HFFc6 (cell line): ENCODE data around the gene LMAN2L. TPM values are rescaled to one million over a fixed set of nuclear protein-coding genes. Genes with fewer than 3 reads are reported as not detected.

ENCODE experiments used
- DNase-seq: peaks from one replicate; pipeline ENCODE4 v3.0.0-alpha.2; 2018
- H3K27ac Mint-ChIP-seq: 2 replicates; pipeline ENCODE4 v1.8.0; 2020; ENCODE audit warnings: mild to moderate bottlenecking, mixed read lengths
- H3K27me3 Mint-ChIP-seq: 2 replicates; pipeline ENCODE4 v1.8.0; 2021; ENCODE audit warnings: mild to moderate bottlenecking, moderate library complexity, mixed read lengths; ENCODE audit not compliant: insufficient read depth
- H3K36me3 Mint-ChIP-seq: 2 replicates; pipeline ENCODE4 v1.8.0; 2021; ENCODE audit warnings: low read depth, mixed read lengths
- H3K4me1 Mint-ChIP-seq: 2 replicates; pipeline ENCODE4 v1.8.0; 2020; ENCODE audit warnings: low read depth, mixed read lengths
- H3K4me3 Mint-ChIP-seq: 2 replicates; pipeline ENCODE4 v1.8.0; 2020; ENCODE audit warnings: mild to moderate bottlenecking, moderate library complexity, mixed read lengths
- H3K9me3 Mint-ChIP-seq: 2 replicates; pipeline ENCODE4 v1.8.0; 2020; ENCODE audit warnings: mild to moderate bottlenecking, mixed read lengths
- CTCF ChIP-seq: fragments of 200-600 bp; sonication (generic); IDR thresholded peaks from 2 replicates; pipeline ENCODE4 v1.5.0; 2021; ENCODE audit warnings: antibody characterized with exemption, mild to moderate bottlenecking
- total RNA-seq, 6 experiments: library from RNA; stranded (reverse); fragmentation: NEBNext Ultra II Directional; extraction: Animal tissue kit (Norgen Biotek cat#: 25700); gene quantifications; 2 replicates in 1 of 6; 3 replicates in 5 of 6; pipeline ENCODE4 v1.2.3, GENCODE V29; 2021

LMAN2L gene
- total RNA-seq, 6 experiments from 2014 or later, result 24.3 to 27.7 (median 26.4) TPM

DNA sequence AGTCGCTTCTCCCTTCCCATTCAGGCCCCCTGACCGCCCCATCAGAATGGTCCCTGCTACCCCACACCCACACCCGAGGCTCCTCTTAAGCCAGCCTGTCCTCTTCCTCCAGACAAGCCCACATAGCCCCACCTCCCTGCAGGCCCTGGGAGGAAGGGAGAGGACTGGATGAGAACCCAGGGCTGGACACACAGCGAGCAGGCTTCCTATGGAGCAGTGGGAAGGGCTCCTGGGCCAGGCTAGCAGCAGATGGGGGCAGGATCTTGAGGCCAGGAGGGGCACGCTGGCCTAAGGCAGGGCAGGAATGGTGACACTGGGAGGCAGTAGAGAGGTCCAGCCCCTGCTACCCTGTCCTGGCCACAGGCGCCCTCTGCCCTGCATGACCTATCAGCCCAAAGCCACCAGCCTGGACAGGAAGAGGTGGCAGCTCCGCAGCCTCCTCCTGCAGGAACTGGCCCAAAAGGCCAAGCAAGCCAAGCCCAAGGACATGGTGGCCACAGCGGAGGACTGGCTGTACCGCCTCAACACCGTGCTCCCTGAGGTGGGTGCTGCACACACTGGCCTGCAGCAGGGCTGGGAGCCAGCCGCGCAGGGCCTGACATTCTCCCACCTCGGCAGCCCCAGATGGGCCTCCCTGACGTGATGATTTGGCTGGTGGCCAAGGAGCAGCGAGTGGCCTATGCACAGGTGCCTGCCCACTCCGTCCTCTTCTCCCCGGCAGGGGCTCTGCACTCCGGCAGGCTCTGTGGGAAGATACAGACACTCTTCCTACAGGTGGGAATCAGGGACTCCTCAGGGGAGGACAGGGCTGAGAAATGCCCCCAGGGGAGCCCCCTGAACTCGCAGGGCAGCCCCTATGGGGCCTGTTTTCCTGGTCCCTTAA lies 54.0 kb downstream of the LMAN2L start:
- no peak overlapping the region for H3K4me3 Mint-ChIP-seq

GRCh38 chr2:96684883-96685576 lies 54.8 kb downstream of the LMAN2L start:
- H3K9me3 Mint-ChIP-seq, result no peaks in the 10 kb centered on the region
- TF ChIP-seq CTCF, result no peak
- no peaks in the 10 kb centered on the region for H3K36me3 Mint-ChIP-seq
- H3K27me3 Mint-ChIP-seq, result peaks cover 10% of the 10 kb centered on the region
- H3K4me3 Mint-ChIP-seq, result no peak overlapping the region
- H3K4me1 Mint-ChIP-seq, result peaks cover 5% of the 10 kb centered on the region; the same call in 1 of the 2 replicates
- no peak overlapping the region for H3K27ac Mint-ChIP-seq
- no peak for DNase-seq

More for the DNA sequence above, 54.0 kb downstream of the LMAN2L start:
- Mint-ChIP-seq H3K27me3 (peaks cover 5% of the 10 kb centered on the region), H3K9me3 (no peaks in the 10 kb centered on the region), H3K27ac (no peak overlapping the region), H3K4me1 (peaks cover 5% of the 10 kb centered on the region; the same call in 1 of the 2 replicates), H3K36me3 (no peaks in the 10 kb centered on the region)
- TF ChIP-seq CTCF, result no peak
- no peak for DNase-seq

DNA sequence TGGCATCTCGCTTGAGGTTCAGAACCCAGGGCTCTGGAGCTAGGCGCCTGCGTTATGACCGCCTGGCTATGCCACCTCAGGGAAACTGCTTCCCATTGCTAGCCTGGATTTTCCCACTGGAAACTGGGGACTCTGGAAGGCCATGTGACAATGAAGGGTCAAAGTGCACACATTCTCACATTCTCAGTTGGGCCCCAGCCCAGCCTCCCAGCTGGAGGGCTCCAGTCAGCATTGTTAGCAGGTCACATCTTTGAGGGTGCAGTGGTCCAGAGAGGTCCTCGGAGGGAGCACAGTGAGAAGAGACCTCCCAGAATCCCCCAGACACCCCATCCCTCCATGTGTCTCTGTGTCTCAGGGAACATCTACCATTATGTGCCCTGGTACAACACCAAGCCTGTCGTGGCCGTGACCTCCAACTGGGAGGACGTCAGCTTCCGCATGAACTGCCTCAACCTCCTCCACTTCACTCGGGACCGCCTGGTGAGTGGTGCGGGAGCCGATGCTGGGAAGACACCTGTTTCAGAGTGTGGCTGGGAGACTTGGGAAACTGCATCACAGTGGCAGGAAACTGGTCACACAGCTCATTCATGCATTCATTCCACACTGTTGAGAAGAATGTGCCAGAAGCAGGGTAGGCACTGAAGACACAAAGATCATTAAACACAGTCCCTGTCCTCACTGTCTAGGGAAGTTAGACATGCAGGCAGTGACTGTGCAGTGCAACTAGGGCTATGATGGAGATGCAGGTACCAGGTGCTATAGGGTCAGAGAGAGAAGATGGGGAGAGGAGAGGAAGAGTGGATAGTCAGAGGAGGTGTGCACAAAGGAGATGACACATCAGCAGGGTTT lies 55.7 kb downstream of the LMAN2L start:
- no peak for TF ChIP-seq CTCF
- Mint-ChIP-seq H3K9me3 (no peaks in the 10 kb centered on the region), H3K4me3 (no peak overlapping the region), H3K4me1 (peaks cover 5% of the 10 kb centered on the region; the same call in 1 of the 2 replicates), H3K27ac (no peak overlapping the region), H3K27me3 (peaks cover 16% of the 10 kb centered on the region), H3K36me3 (no peaks in the 10 kb centered on the region)
- DNase-seq, result no peak

GRCh38 chr2:96683307-96683706 lies 56.6 kb downstream of the LMAN2L start:
- Mint-ChIP-seq H3K27me3 (peaks cover 15% of the 10 kb centered on the region), H3K4me3 (no peak overlapping the region), H3K4me1 (peaks cover 5% of the 10 kb centered on the region; the same call in 1 of the 2 replicates), H3K9me3 (no peaks in the 10 kb centered on the region), H3K36me3 (no peaks in the 10 kb centered on the region), H3K27ac (no peak overlapping the region)
- no peak for TF ChIP-seq CTCF
- DNase-seq, result no peak

DNA sequence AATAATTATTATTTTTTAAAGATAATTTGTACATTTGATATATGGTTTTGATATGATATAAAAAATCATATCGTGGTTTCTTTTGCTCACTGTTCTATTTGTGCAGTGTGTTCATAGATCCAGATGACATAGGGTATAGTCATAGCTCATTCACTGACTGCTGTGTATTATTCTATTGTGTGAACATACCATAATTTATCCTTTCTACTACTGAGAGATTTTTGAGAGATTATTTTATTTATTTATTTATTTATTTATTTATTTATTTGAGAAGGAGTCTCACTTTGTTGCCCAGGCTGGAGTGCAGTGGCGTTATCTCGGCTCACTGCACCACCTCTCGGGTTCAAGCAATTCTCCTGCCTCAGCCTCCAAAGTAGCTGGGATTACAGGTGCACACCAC lies 58.3 kb downstream of the LMAN2L start:
- Mint-ChIP-seq H3K36me3 (no peaks in the 10 kb centered on the region), H3K27ac (no peak overlapping the region), H3K9me3 (no peaks in the 10 kb centered on the region), H3K27me3 (peaks cover 16% of the 10 kb centered on the region), H3K4me1 (peaks cover 5% of the 10 kb centered on the region; the same call in 1 of the 2 replicates), H3K4me3 (no peak overlapping the region)
- no peak for DNase-seq
- no peak for TF ChIP-seq CTCF
